ENCODE measurements around the gene PLCB4.

The PLCB4 gene

GRCh38 chr20:9474835-9475415 is 406.0 kb downstream of the PLCB4 start:
- no peak for TF ChIP-seq CTCF (conservative IDR thresholded peaks at IDR 0.05; ENCODE audit: low read depth, low read length)
- H3K4me3 ChIP-seq (ENCODE audit: low read depth, low read length), result no peak overlapping the region
- no peak for DNase-seq (ENCODE audit: low read depth)

DNA sequence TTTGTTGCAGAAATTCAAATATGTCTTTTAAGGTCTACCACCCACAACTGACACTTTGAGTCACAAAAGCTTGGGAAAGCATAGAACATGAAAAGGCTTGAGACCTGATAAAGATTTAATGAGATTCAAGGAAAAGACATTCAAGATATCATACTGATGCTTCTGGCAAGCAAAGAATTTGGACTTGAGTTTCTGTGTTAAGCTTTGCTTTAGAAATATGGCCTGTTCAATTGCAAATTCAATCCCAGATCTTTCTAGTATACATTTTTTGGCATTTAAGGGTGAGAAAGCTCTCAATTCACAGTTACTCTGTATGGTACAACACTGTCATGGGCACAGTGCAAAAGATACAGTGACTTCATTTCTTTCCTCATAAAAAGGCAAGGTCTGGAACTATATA is 406.6 kb downstream of the PLCB4 start:
- H3K4me3 ChIP-seq (ENCODE audit: low read depth, low read length), result no peak overlapping the region

DNA sequence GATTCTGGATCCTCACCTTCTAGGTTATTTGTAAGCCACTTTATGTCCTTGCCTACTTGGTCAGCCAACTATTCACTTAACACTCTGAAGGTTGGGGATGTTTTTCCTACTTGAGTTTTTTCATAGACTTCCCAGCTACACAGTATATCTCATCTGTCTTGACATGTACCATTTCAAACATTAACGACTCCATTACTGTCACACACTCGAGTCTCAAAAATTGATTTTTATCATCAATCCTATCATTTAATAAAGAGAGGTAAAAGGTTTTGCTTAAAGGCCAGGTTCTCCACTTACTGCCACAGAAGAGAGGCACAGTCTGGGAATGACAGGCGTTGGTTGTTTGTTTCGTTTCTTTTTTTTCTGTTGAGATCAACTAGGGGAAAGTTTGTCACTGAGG is 407.3 kb downstream of the PLCB4 start:
- TF ChIP-seq CTCF (conservative IDR thresholded peaks at IDR 0.05; ENCODE audit: low read depth, low read length), result no peak
- DNase-seq (ENCODE audit: low read depth), result no peak
- no peak overlapping the region for H3K4me3 ChIP-seq (ENCODE audit: low read depth, low read length)

More for the DNA sequence above, 406.6 kb downstream of the PLCB4 start:
- TF ChIP-seq CTCF (conservative IDR thresholded peaks at IDR 0.05; ENCODE audit: low read depth, low read length), result no peak
- DNase-seq (ENCODE audit: low read depth), result no peak

- no peak for DNase-seq (ENCODE audit: low read depth)
- no peak overlapping the region for H3K4me3 ChIP-seq (ENCODE audit: low read depth, low read length)
- TF ChIP-seq CTCF (conservative IDR thresholded peaks at IDR 0.05; ENCODE audit: low read depth, low read length), result no peak
These were observed 407.8 kb downstream of the PLCB4 start for GRCh38 chr20:9476637-9477036.

GRCh38 chr20:9478771-9479170 is 409.9 kb downstream of the PLCB4 start:
- TF ChIP-seq CTCF (conservative IDR thresholded peaks at IDR 0.05; ENCODE audit: low read depth, low read length), result no peak
- no peak for DNase-seq (ENCODE audit: low read depth)
- H3K4me3 ChIP-seq (ENCODE audit: low read depth, low read length), result no peak overlapping the region

DNA sequence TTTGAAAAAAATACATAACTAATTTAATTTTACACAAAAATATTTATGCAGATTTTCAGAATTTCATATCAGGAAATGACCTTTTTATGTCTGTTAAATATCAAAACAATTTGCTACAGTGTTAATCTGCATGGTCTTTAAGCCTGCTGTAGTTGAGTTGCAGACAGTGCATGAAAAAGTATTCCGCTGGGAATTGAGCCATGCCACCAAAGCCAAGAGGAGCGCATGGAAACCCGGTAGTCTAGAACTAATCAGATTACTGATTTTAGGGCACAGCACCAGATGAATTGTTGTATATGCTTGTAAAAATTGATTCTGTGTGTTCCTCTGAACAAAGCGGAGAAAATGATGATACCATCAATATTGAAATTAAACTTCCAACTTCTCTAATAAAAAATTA is 411.2 kb downstream of the PLCB4 start:
- TF ChIP-seq CTCF (conservative IDR thresholded peaks at IDR 0.05; ENCODE audit: low read depth, low read length), result no peak
- H3K4me3 ChIP-seq (ENCODE audit: low read depth, low read length), result no peak overlapping the region
- no peak for DNase-seq (ENCODE audit: low read depth)

- DNase-seq (ENCODE audit: low read depth), result no peak
- no peak overlapping the region for H3K4me3 ChIP-seq (ENCODE audit: low read depth, low read length)
- TF ChIP-seq CTCF (conservative IDR thresholded peaks at IDR 0.05; ENCODE audit: low read depth, low read length), result no peak
These were observed 413.3 kb downstream of the PLCB4 start for GRCh38 chr20:9482180-9482579.

Data from choroid plexus epithelial cell (primary cell).